T-cell (primary cell): ENCODE measurements around the gene LMTK3. TPM values are rescaled to one million over a fixed set of nuclear protein-coding genes. Genes with fewer than 3 reads are reported as not detected.

ENCODE experiments used
- ATAC-seq, 4 experiments: fragments of 200-7000 bp in 3 of 4; fragments of 150-1000 bp in 1 of 4; cut with Tn5 transposase; replicated peaks in 1 of 4; 1 replicate in 3 of 4; 2 replicates in 1 of 4; pipeline ENCODE4 v1.10.0; 2021; ENCODE audit warnings: moderate library complexity in 3 of 4, mild to moderate bottlenecking in 2 of 4, moderate number of reproducible peaks in 1 of 4
- CTCF ChIA-PET, 2 donors: fragments of 300-600 bp; sonication (Branson Sonifier 250); formaldehyde crosslinking; loops; one replicate each; lab custom pipeline; 2022; ENCODE audit warnings: antibody characterized with exemption in 2 of 2; lab: Charles Lee
- POLR2A ChIA-PET, 2 donors: fragments of 300-600 bp; sonication (Branson Sonifier 250); formaldehyde crosslinking; loops; one replicate each; lab custom pipeline; 2022; ENCODE audit warnings: antibody characterized with exemption in 2 of 2; lab: Charles Lee
- DNase-seq, 35 experiments: peaks; one replicate each; pipeline versions ENCODE4 v3.0.0 to v3.0.0-alpha.2; 2013 to 2023
- H3K27ac ChIP-seq: one replicate; pipeline ENCODE4 v1.5.1; 2013; ENCODE audit warnings: low read length
- H3K27me3 ChIP-seq, 2 experiments: replicated peaks in 1 of 2; 1 replicate in 1 of 2; 2 replicates in 1 of 2; pipeline versions ENCODE4 v1.6.1 to v1.7.0; 2013; ENCODE audit warnings: low read length in 1 of 2, mixed read lengths in 1 of 2; ENCODE audit not compliant: control insufficient read depth in 2 of 2, insufficient read depth in 2 of 2; ENCODE audit errors: extremely low read depth in 1 of 2
- H3K36me3 ChIP-seq, 2 donors: 1 replicate in 1 of 2; 2 replicates in 1 of 2; pipeline versions ENCODE4 v1.6.1 to v1.7.0; 2013; ENCODE audit warnings: low read length in 1 of 2; ENCODE audit not compliant: control insufficient read depth in 2 of 2, insufficient read depth in 1 of 2; ENCODE audit errors: extremely low read depth in 1 of 2
- H3K4me1 ChIP-seq, 2 experiments: 1 replicate in 1 of 2; 2 replicates in 1 of 2; pipeline versions ENCODE4 v1.6.1 to v1.7.0; 2013; ENCODE audit warnings: low read length in 2 of 2, mixed read lengths in 1 of 2; ENCODE audit not compliant: insufficient read depth in 2 of 2, control insufficient read depth in 1 of 2; ENCODE audit errors: extremely low read depth in 1 of 2
- H3K4me3 ChIP-seq, 2 donors: 1 replicate in 1 of 2; 2 replicates in 1 of 2; pipeline versions ENCODE4 v1.5.1 to v1.7.0; 2013; ENCODE audit warnings: mild to moderate bottlenecking in 2 of 2, low read length in 1 of 2, moderate library complexity in 1 of 2; ENCODE audit not compliant: control insufficient read depth in 1 of 2; ENCODE audit errors: extremely low read depth in 1 of 2
- H3K9me3 ChIP-seq: 2 replicates; pipeline ENCODE4 v1.7.0; 2013
- H3K27ac Mint-ChIP-seq, 2 donors: one replicate each; pipeline ENCODE4 v1.8.0; 2020 to 2021; ENCODE audit warnings: mild to moderate bottlenecking in 2 of 2, mixed read lengths in 2 of 2
- H3K27me3 Mint-ChIP-seq, 2 donors: one replicate each; pipeline ENCODE4 v1.8.0; 2021 to 2022; ENCODE audit warnings: mixed read lengths in 2 of 2
- H3K36me3 Mint-ChIP-seq: one replicate; pipeline ENCODE4 v1.8.0; 2021; ENCODE audit warnings: mixed read lengths
- H3K4me1 Mint-ChIP-seq, 3 donors: one replicate each; pipeline ENCODE4 v1.8.0; 2020 to 2022; ENCODE audit warnings: mixed read lengths in 3 of 3, mild to moderate bottlenecking in 1 of 3
- H3K4me3 Mint-ChIP-seq, 3 donors: one replicate each; pipeline ENCODE4 v1.8.0; 2020 to 2022; ENCODE audit warnings: mild to moderate bottlenecking in 3 of 3, mixed read lengths in 3 of 3, moderate library complexity in 3 of 3
- H3K9me3 Mint-ChIP-seq, 3 donors: one replicate each; pipeline ENCODE4 v1.8.0; 2020 to 2022; ENCODE audit warnings: mixed read lengths in 3 of 3
- WGBS: methylation state at CpG from one replicate; pipeline ENCODE4 v1.1.5; 2013; ENCODE audit warnings: missing lambda C conversion rate; ENCODE audit not compliant: insufficient coverage; 5-methylcytosine and 5-hydroxymethylcytosine counted together
- total RNA-seq, 35 experiments: library from RNA in 6 of 35; stranded (reverse) in 6 of 35; fragments of 120-200 nt in 1 of 35; gene quantifications; one replicate each; pipeline versions ENCODE4 v1.2.1 to v1.2.4 and lab custom pipeline; 2013 to 2026

LMTK3 gene
- total RNA-seq, 5 donors from 2014 or later (not counting 1 experiment from before 2014, with no cell fraction given), result 17.5 to 28.2 (median 23.5) TPM

GRCh38 chr19:48556163-48556562 is 44.5 kb upstream of the LMTK3 start:
- H3K27me3 Mint-ChIP-seq, result peaks cover 8 to 20% of the 10 kb centered on the region in 2 donors
- Histone ChIP-seq H3K4me3 (no peak overlapping the region), H3K9me3 (no peaks in the 10 kb centered on the region), H3K27me3 (peaks cover 0 to 60% of the 10 kb centered on the region in 2 experiments), H3K27ac (no peak overlapping the region), H3K36me3 (no peaks in the 10 kb centered on the region), H3K4me1 (peaks cover 0 to 4% of the 10 kb centered on the region in 2 experiments)
- no peaks in the 10 kb centered on the region for H3K36me3 Mint-ChIP-seq
- ChIA-PET CTCF (no interaction called here), POLR2A (no interaction called here)
- WGBS, result 74% methylated on average over 11 of the region's 11 CpGs
- ATAC-seq (no peak), DNase-seq (no peak)
- peaks cover 0 to 3% (median 2%) of the 10 kb centered on the region in 3 donors for H3K4me1 Mint-ChIP-seq
- no peaks in the 10 kb centered on the region for H3K9me3 Mint-ChIP-seq
- no peak overlapping the region for H3K4me3 Mint-ChIP-seq
- H3K27ac Mint-ChIP-seq, result no peak overlapping the region

- Histone ChIP-seq H3K4me3 (no peak overlapping the region), H3K9me3 (no peaks in the 10 kb centered on the region), H3K27me3 (peaks cover 0 to 60% of the 10 kb centered on the region in 2 experiments), H3K27ac (no peak overlapping the region), H3K4me1 (peaks cover 0 to 4% of the 10 kb centered on the region in 2 experiments), H3K36me3 (no peaks in the 10 kb centered on the region)
- Mint-ChIP-seq H3K27me3 (peaks cover 8 to 20% of the 10 kb centered on the region in 2 donors), H3K4me1 (peaks cover 0 to 3% (median 2%) of the 10 kb centered on the region in 3 donors), H3K9me3 (no peaks in the 10 kb centered on the region), H3K27ac (no peak overlapping the region), H3K4me3 (no peak overlapping the region), H3K36me3 (no peaks in the 10 kb centered on the region)
- POLR2A ChIA-PET, result no interaction called here
- CTCF ChIA-PET, result no interaction called here
- no peak for ATAC-seq
- DNase-seq, result no peak
- WGBS, result 50% methylated on average over 4 of the region's 16 CpGs
These were observed 42.9 kb upstream of the LMTK3 start for GRCh38 chr19:48554385-48555091.

GRCh38 chr19:48553676-48554384 is 42.2 kb upstream of the LMTK3 start:
- ChIA-PET POLR2A (no interaction called here), CTCF (no interaction called here)
- ATAC-seq (no peak), DNase-seq (no peak)
- H3K27ac Mint-ChIP-seq, result no peak overlapping the region
- H3K4me3 Mint-ChIP-seq, result no peak overlapping the region
- peaks cover 0 to 3% (median 2%) of the 10 kb centered on the region in 3 donors for H3K4me1 Mint-ChIP-seq
- H3K9me3 Mint-ChIP-seq, result no peaks in the 10 kb centered on the region
- Histone ChIP-seq H3K4me3 (no peak overlapping the region), H3K27ac (no peak overlapping the region), H3K36me3 (no peaks in the 10 kb centered on the region), H3K27me3 (peaks cover 0 to 53% of the 10 kb centered on the region in 2 experiments), H3K4me1 (peaks cover 0 to 4% of the 10 kb centered on the region in 2 experiments), H3K9me3 (no peaks in the 10 kb centered on the region)
- 76% methylated on average over 14 of the region's 18 CpGs for WGBS
- peaks cover 4 to 14% of the 10 kb centered on the region in 2 donors for H3K27me3 Mint-ChIP-seq
- H3K36me3 Mint-ChIP-seq, result no peaks in the 10 kb centered on the region

- Histone ChIP-seq H3K27me3 (peaks cover 0 to 45% of the 10 kb centered on the region in 2 experiments), H3K36me3 (no peaks in the 10 kb centered on the region), H3K9me3 (no peaks in the 10 kb centered on the region), H3K27ac (no peak overlapping the region), H3K4me1 (no peaks in the 10 kb centered on the region), H3K4me3 (no peak overlapping the region)
- ATAC-seq, result no peak
- ChIA-PET POLR2A (interaction anchor here in 1 of 2 donors (0.6 kb wide), 1 partner anchor 143 kb away, joined by 4 read pairs; the partner anchor contains the start of gene FUT2), CTCF (interaction anchor here in 1 of 2 donors (0.6 kb wide), 1 partner anchor 14 kb away, joined by 4 read pairs; no protein-coding TSS in a partner anchor)
- Mint-ChIP-seq H3K9me3 (no peaks in the 10 kb centered on the region), H3K4me1 (no peaks in the 10 kb centered on the region), H3K36me3 (no peaks in the 10 kb centered on the region), H3K27ac (no peak overlapping the region), H3K27me3 (peaks cover 4 to 7% of the 10 kb centered on the region in 2 donors), H3K4me3 (no peak overlapping the region)
- 70% methylated on average over 13 of the region's 19 CpGs for WGBS
- DNase-seq, result no peak
These were observed 41.0 kb upstream of the LMTK3 start for GRCh38 chr19:48552406-48553322.

GRCh38 chr19:48551437-48552302 is 40.0 kb upstream of the LMTK3 start, which contains the start of gene SULT2B1:
TSS of gene SULT2B1 (plus strand) at chr19:48552172. CDS start at chr19:48552253, 81 bp downstream.
- Mint-ChIP-seq H3K27ac (no peak within 1 kb of the TSS), H3K4me1 (no peaks in the 10 kb centered on the region), H3K4me3 (no peak within 1 kb of the TSS), H3K36me3 (no peaks in the 10 kb centered on the region), H3K27me3 (peaks cover 4 to 7% of the 10 kb centered on the region in 2 donors), H3K9me3 (no peaks in the 10 kb centered on the region)
- Histone ChIP-seq H3K27me3 (peaks cover 0 to 43% of the 10 kb centered on the region in 2 experiments), H3K27ac (no peak within 1 kb of the TSS), H3K4me3 (no peak within 1 kb of the TSS), H3K4me1 (no peaks in the 10 kb centered on the region), H3K9me3 (no peaks in the 10 kb centered on the region), H3K36me3 (no peaks in the 10 kb centered on the region)
- no peak for ATAC-seq
- 71% methylated on average over 32 of the region's 36 CpGs for WGBS
- CTCF ChIA-PET, result interaction anchor here (0.6 kb wide), 2 partner anchors 13 to 188 kb away, joined by 4 to 8 read pairs; partner anchors contain the start of genes SYNGR4 (in 1 of the 2) and TMEM143 (in 1 of the 2)
- DNase-seq, result no peak
- POLR2A ChIA-PET, result interaction anchor here in 1 of 2 donors (0.6 kb wide), 1 partner anchor 144 kb away, joined by 4 read pairs; the partner anchor contains the start of gene FUT2
